Keratinocyte (primary cell): ENCODE measurements around the gene OXCT1.

ENCODE experiments used
- CTCF ChIP-seq, 3 experiments: IDR thresholded peaks in 1 of 3; conservative IDR thresholded peaks in 1 of 3; optimal IDR thresholded peaks in 1 of 3; 2 replicates in 2 of 3; 3 replicates in 1 of 3; pipeline versions ENCODE3 to v1.5.1; 2011; ENCODE audit warnings: low read length in 3 of 3, mild to moderate bottlenecking in 3 of 3, moderate library complexity in 2 of 3, control low read depth in 1 of 3, inconsistent platforms in 1 of 3; ENCODE audit not compliant: insufficient read depth in 2 of 3; ENCODE audit errors: extremely low read depth in 1 of 3
- EZH2 ChIP-seq: IDR thresholded peaks from one replicate; pipeline ENCODE4 v1.6.1; 2012; ENCODE audit warnings: inconsistent platforms, mild to moderate bottlenecking, low read length, moderate library complexity

GRCh38 chr5:41869151-41869723, 988 bp downstream of the OXCT1 start:
- TF ChIP-seq CTCF (optimal IDR thresholded peaks at IDR 0.05 in 1 of 3, IDR thresholded peaks at IDR 0.05 in 1 of 3, conservative IDR thresholded peaks at IDR 0.05 in 1 of 3; ENCODE audit: extremely low read depth in 1 of 3, insufficient read depth in 2 of 3, low read length in 3 of 3) (no peak), EZH2 (no peak)
